Thymus (tissue), 11 donors: ENCODE measurements around the gene SLC41A3. TPM values are rescaled to one million over a fixed set of nuclear protein-coding genes. Genes with fewer than 3 reads are reported as not detected.
"Not testable (repeated sequence)": the region's sequence is repeated elsewhere in the genome, so short reads cannot be mapped to it uniquely, and the experiment has no call there.

Experiments
- DNase-seq, 9 donors: peaks; one replicate each; pipeline ENCODE4 v3.0.0-alpha.2; 2013; ENCODE audit warnings: low spot score in 9 of 9, low read depth in 6 of 9, missing footprints in 1 of 9
- H3K27ac ChIP-seq, 2 donors: one replicate each; pipeline ENCODE4 v1.5.1; 2013; ENCODE audit warnings: control low read depth in 1 of 2, low read depth in 1 of 2, low read length in 1 of 2, mild to moderate bottlenecking in 1 of 2, moderate library complexity in 1 of 2
- H3K27me3 ChIP-seq, 2 donors: one replicate each; pipeline ENCODE4 v1.5.1; 2013; ENCODE audit warnings: low read length in 1 of 2; ENCODE audit not compliant: control insufficient read depth in 2 of 2, insufficient read depth in 1 of 2
- H3K36me3 ChIP-seq, 2 donors: one replicate each; pipeline ENCODE4 v1.5.1; 2013; ENCODE audit warnings: low read length in 1 of 2, mild to moderate bottlenecking in 1 of 2, moderate library complexity in 1 of 2; ENCODE audit not compliant: control insufficient read depth in 2 of 2, insufficient read depth in 2 of 2
- H3K4me1 ChIP-seq, 2 donors: one replicate each; pipeline ENCODE4 v1.5.1; 2013; ENCODE audit warnings: low read length in 2 of 2; ENCODE audit not compliant: control insufficient read depth in 2 of 2, insufficient read depth in 2 of 2
- H3K4me3 ChIP-seq, 2 donors: one replicate each; pipeline ENCODE4 v1.5.1; 2013; ENCODE audit warnings: low read length in 2 of 2, control low read depth in 1 of 2, mild to moderate bottlenecking in 1 of 2
- H3K9me3 ChIP-seq, 2 donors: one replicate each; pipeline ENCODE4 v1.5.1; 2013; ENCODE audit warnings: low read length in 1 of 2, mild to moderate bottlenecking in 1 of 2; ENCODE audit not compliant: control insufficient read depth in 2 of 2, insufficient read depth in 1 of 2
- WGBS: extraction: QIAGEN DNeasy Blood & Tissue Kit; methylation state at CpG from one replicate; pipeline ENCODE4 v1.1.7; 2013; 5-methylcytosine and 5-hydroxymethylcytosine counted together
- polyA plus RNA-seq: library from polyadenylated mRNA; stranded (reverse); fragments of 200-250 nt; gene quantifications from one replicate; pipeline ENCODE4 v1.2.3, GENCODE V29; 2013
- total RNA-seq: library from RNA; stranded (reverse); fragments of 120-200 nt; gene quantifications from one replicate; pipeline ENCODE4 v1.2.4, GENCODE V29; 2013
- donor health status: healthy.

The SLC41A3 gene
- total and polyA plus RNA-seq, 2 donors = 31.3 to 33.5 TPM

- no peak for DNase-seq
- 97% methylated on average over 14 of the region's 14 CpGs for WGBS
Observed at GRCh38 chr3:125960066-125960424, 123.9 kb downstream of the SLC41A3 start.

GRCh38 chr3:125959317-125960065 is 124.4 kb downstream of the SLC41A3 start:
- DNase-seq = no peak
- Histone ChIP-seq H3K27me3 (peaks cover 8 to 31% of the 10 kb centered on the region in 2 donors), H3K36me3 (no peaks in the 10 kb centered on the region), H3K27ac (no peak overlapping the region), H3K4me3 (no peak overlapping the region), H3K4me1 (no peaks in the 10 kb centered on the region), H3K9me3 (peaks cover 3 to 18% of the 10 kb centered on the region in 2 donors)
- 97% methylated on average over 39 of the region's 39 CpGs for WGBS

More at GRCh38 chr3:125960066-125960424, 123.9 kb downstream of the SLC41A3 start:
- no peak overlapping the region for H3K27ac ChIP-seq
- H3K4me3 ChIP-seq = no peak overlapping the region
- H3K27me3 ChIP-seq = peaks cover 8 to 31% of the 10 kb centered on the region in 2 donors
- H3K9me3 ChIP-seq = peaks cover 3 to 18% of the 10 kb centered on the region in 2 donors
- no peaks in the 10 kb centered on the region for H3K36me3 ChIP-seq
- no peaks in the 10 kb centered on the region for H3K4me1 ChIP-seq

DNA sequence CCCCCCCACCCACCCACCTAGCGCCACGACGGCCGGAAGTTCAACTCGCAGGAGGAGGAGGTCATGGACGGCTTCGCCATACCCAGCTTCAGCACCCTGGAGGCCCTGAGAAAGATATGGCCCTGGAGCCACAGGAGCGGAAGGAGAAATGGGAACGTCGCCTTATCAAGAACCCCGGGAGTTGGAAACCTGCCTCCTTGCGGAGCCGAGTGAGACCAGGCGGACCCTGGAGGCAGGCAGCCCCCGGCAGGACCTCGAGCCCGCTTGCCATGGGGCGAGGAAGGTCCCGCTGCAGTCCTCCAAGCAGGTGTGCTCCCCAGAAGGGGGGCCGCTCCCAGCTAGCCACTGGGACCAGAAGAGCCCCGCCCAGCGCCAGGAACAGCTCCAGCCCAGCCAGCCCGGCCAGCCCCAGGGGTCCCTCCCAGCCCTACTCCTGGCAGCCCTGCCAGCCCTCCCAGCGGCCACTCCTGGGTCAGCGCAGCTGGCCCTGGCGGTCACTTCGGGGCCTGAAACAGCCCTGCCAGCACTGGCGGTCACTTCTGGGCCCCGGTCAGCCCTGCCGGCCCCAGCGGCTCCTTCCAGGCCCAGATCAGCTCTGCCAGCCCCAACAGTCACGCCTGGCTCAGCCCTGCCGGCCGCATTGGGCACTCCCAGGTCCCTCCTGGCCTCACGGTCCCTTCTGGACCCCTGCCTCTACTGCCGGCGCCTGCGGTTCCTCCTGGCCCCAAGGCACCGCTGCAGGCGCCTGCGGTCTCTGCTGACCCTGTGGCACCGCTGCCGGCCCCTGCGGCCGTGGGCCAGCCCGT is 125.2 kb downstream of the SLC41A3 start:
- Histone ChIP-seq H3K27ac (no peak overlapping the region), H3K4me3 (no peak overlapping the region), H3K4me1 (no peaks in the 10 kb centered on the region), H3K9me3 (peaks cover 3 to 18% of the 10 kb centered on the region in 2 donors), H3K27me3 (peaks cover 8 to 31% of the 10 kb centered on the region in 2 donors), H3K36me3 (no peaks in the 10 kb centered on the region)
- DNase-seq = no peak
- 83% methylated on average over 46 of the region's 46 CpGs for WGBS

- peaks cover 8 to 31% of the 10 kb centered on the region in 2 donors for H3K27me3 ChIP-seq
- 19% methylated on average over 75 of the region's 75 CpGs for WGBS
- no peak for DNase-seq
- H3K4me1 ChIP-seq = no peaks in the 10 kb centered on the region
- no peaks in the 10 kb centered on the region for H3K36me3 ChIP-seq
- H3K27ac ChIP-seq = no peak overlapping the region
- H3K9me3 ChIP-seq = peaks cover 3 to 18% of the 10 kb centered on the region in 2 donors
- H3K4me3 ChIP-seq = no peak overlapping the region
Observed at GRCh38 chr3:125957674-125958510, 126.0 kb downstream of the SLC41A3 start.

GRCh38 chr3:125957020-125957419 is 126.9 kb downstream of the SLC41A3 start:
- not testable (repeated sequence) for H3K36me3 ChIP-seq
- H3K27me3 ChIP-seq = peaks cover 8 to 28% of the 10 kb centered on the region in 2 donors

More at GRCh38 chr3:125957020-125957419, 126.9 kb downstream of the SLC41A3 start:
- H3K4me1 ChIP-seq, DNase-seq, H3K27ac ChIP-seq, H3K4me3 ChIP-seq: not testable (repeated sequence)
- 93% methylated on average over 4 of the region's 4 CpGs for WGBS
- H3K9me3 ChIP-seq = peaks cover 3 to 18% of the 10 kb centered on the region in 2 donors

Other genes with a start within 250 kb of the SLC41A3 start
- not detected for gene ROPN1B, start 114.9 kb downstream of the SLC41A3 start, total RNA-seq
- gene ROPN1B, start 114.9 kb downstream of the SLC41A3 start, polyA plus RNA-seq = 0.21 TPM
- gene ALDH1L1, start 96.5 kb upstream of the SLC41A3 start, total RNA-seq = 0.85 TPM
- gene ALDH1L1, start 96.5 kb upstream of the SLC41A3 start, polyA plus RNA-seq = 15.6 TPM